ENCODE measurements around the gene NTNG1. TPM values are rescaled to one million over a fixed set of nuclear protein-coding genes. Genes with fewer than 3 reads are reported as not detected.

The NTNG1 gene
- total RNA-seq, 2 donors from 2014 or later, result 0.26 to 4.9 TPM

- no peak overlapping the region for H3K4me3 ChIP-seq
- H3K4me1 ChIP-seq, result no peaks in the 10 kb centered on the region
- H3K27ac ChIP-seq, result no peak overlapping the region
- intact Hi-C loops (cut with DNase I), result no loop called here
- H3K27me3 ChIP-seq, result no peaks in the 10 kb centered on the region
- no peak for ATAC-seq
- no peak for TF ChIP-seq POLR2A (IDR thresholded peaks at IDR 0.05)
- TF ChIP-seq, protein P1, sequence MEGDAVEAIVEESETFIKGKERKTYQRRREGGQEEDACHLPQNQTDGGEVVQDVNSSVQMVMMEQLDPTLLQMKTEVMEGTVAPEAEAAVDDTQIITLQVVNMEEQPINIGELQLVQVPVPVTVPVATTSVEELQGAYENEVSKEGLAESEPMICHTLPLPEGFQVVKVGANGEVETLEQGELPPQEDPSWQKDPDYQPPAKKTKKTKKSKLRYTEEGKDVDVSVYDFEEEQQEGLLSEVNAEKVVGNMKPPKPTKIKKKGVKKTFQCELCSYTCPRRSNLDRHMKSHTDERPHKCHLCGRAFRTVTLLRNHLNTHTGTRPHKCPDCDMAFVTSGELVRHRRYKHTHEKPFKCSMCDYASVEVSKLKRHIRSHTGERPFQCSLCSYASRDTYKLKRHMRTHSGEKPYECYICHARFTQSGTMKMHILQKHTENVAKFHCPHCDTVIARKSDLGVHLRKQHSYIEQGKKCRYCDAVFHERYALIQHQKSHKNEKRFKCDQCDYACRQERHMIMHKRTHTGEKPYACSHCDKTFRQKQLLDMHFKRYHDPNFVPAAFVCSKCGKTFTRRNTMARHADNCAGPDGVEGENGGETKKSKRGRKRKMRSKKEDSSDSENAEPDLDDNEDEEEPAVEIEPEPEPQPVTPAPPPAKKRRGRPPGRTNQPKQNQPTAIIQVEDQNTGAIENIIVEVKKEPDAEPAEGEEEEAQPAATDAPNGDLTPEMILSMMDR (IDR thresholded peaks at IDR 0.05), result no peak
- no peak for DNase-seq
- 68 to 83% methylated on average over 4 of the region's 4 CpGs for WGBS, 2 donors
- no peaks in the 10 kb centered on the region for H3K9me3 ChIP-seq
- no peaks in the 10 kb centered on the region for H3K36me3 ChIP-seq (replicated peaks in 1 of 2; ENCODE audit: insufficient read depth in 1 of 2, low read depth in 2 of 2)
These were observed 292.2 kb downstream of the NTNG1 start for GRCh38 chr1:107433068-107433467.

DNA sequence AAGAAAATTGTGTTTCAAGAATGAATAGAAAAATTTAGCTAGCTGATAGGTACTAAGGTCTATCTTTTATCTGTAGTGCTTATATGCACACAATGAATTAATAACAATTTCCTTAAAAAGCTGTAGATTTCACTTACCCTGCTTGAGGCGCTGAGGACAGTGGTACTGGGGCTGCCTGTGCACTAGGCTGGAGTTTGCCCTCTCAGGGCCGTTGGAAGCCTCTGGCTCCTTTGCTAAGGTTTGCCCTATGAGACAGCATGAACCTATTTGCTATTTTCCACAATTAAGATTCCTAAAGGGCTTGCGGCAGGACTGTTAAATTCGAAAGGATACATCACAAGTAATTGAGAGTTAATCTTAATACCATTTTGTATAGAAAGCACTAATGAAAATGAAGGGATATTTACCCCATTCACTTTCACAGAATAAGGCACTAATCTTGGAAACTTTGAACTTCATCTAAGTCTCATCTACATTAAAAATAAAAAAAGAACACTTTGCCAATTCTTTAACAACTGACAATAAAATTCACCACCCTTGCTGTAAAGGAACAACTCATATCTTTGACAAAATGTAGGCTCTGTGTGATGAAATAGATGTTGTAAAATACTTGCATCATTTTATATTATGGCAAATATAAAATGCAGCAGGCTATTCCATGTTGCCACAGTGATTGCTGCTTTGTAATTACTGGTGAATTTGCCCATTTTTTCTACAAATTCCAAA, 293.0 kb downstream of the NTNG1 start:
- Histone ChIP-seq H3K4me3 (no peak overlapping the region), H3K27me3 (no peaks in the 10 kb centered on the region), H3K4me1 (no peaks in the 10 kb centered on the region), H3K9me3 (no peaks in the 10 kb centered on the region), H3K36me3 (replicated peaks in 1 of 2; ENCODE audit: insufficient read depth in 1 of 2, low read depth in 2 of 2) (no peaks in the 10 kb centered on the region), H3K27ac (no peak overlapping the region)
- intact Hi-C loops (cut with DNase I), result no loop called here
- no peak for ATAC-seq
- DNase-seq, result no peak
- TF ChIP-seq POLR2A (IDR thresholded peaks at IDR 0.05), result no peak
- TF ChIP-seq, protein P1 (IDR thresholded peaks at IDR 0.05), result no peak
- WGBS, 2 donors, result 37 to 40% methylated on average over 4 of the region's 4 CpGs

- no peaks in the 10 kb centered on the region for H3K27me3 ChIP-seq
- H3K4me1 ChIP-seq, result no peaks in the 10 kb centered on the region
- ATAC-seq, result no peak
- H3K4me3 ChIP-seq, result no peak overlapping the region
- no peak for DNase-seq
- H3K36me3 ChIP-seq (replicated peaks in 1 of 2; ENCODE audit: insufficient read depth in 1 of 2, low read depth in 2 of 2), result no peaks in the 10 kb centered on the region
- no peak overlapping the region for H3K27ac ChIP-seq
- no peaks in the 10 kb centered on the region for H3K9me3 ChIP-seq
- intact Hi-C loops (cut with DNase I), result no loop called here
- TF ChIP-seq POLR2A (IDR thresholded peaks at IDR 0.05), result no peak
- TF ChIP-seq, protein P1 (IDR thresholded peaks at IDR 0.05), result no peak
These were observed 293.5 kb downstream of the NTNG1 start for GRCh38 chr1:107434361-107434693.

DNA sequence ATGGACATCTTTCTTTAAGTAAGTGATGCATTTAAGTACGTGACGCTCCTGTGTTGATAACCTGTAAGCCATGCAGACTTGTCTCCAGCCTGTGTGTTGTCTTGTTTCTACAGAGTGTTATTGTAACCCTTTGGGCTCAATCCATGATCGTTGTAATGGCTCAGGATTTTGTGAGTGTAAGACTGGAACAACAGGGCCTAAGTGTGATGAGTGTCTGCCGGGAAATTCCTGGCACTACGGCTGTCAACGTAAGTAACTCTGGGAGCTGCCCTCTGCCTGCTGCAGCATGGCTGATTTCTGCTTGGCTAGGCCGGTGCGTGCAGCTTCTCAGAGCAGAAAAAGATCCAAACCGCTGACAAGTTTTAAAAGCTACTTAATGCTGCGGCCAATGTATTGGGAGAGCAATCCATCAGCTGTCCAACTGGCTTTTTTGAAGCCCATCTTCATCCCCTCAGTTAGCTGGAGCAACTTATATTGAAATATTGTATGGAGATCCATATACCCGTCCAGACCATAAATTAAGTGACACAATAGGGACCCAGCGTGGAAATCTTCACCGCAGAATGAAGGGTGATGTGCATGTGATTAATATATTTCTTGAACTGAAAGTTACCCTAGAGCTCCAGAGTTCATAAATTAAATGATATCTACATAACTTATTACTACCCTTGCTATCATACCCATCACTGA, 295.9 kb downstream of the NTNG1 start:
- H3K9me3 ChIP-seq, result no peaks in the 10 kb centered on the region
- intact Hi-C loops (cut with DNase I), result no loop called here
- TF ChIP-seq, protein P1 (IDR thresholded peaks at IDR 0.05), result no peak
- TF ChIP-seq POLR2A (IDR thresholded peaks at IDR 0.05), result no peak
- no peak overlapping the region for H3K27ac ChIP-seq
- H3K27me3 ChIP-seq, result no peaks in the 10 kb centered on the region
- H3K4me3 ChIP-seq, result no peak overlapping the region
- no peaks in the 10 kb centered on the region for H3K36me3 ChIP-seq (replicated peaks in 1 of 2; ENCODE audit: insufficient read depth in 1 of 2, low read depth in 2 of 2)
- DNase-seq (no peak), ATAC-seq (no peak)
- H3K4me1 ChIP-seq, result no peaks in the 10 kb centered on the region
- 69 to 78% methylated on average over 13 of the region's 13 CpGs for WGBS, 2 donors

GRCh38 chr1:107439567-107439966, 298.7 kb downstream of the NTNG1 start:
- ATAC-seq, result no peak

More at GRCh38 chr1:107439567-107439966, 298.7 kb downstream of the NTNG1 start:
- Histone ChIP-seq H3K36me3 (replicated peaks in 1 of 2; ENCODE audit: insufficient read depth in 1 of 2, low read depth in 2 of 2) (no peaks in the 10 kb centered on the region), H3K4me1 (no peaks in the 10 kb centered on the region), H3K4me3 (no peak overlapping the region), H3K9me3 (no peaks in the 10 kb centered on the region), H3K27me3 (no peaks in the 10 kb centered on the region), H3K27ac (no peak overlapping the region)
- DNase-seq, result no peak
- WGBS, 2 donors, result 53 to 55% methylated on average over 3 of the region's 3 CpGs
- TF ChIP-seq, protein P1 (IDR thresholded peaks at IDR 0.05), result no peak
- TF ChIP-seq POLR2A (IDR thresholded peaks at IDR 0.05), result no peak
- intact Hi-C loops (cut with DNase I), result no loop called here
